Endodermal cell (in vitro differentiated cells): ENCODE data around the gene MBOAT2. TPM values are rescaled to one million over a fixed set of nuclear protein-coding genes. Genes with fewer than 3 reads are reported as not detected.

Experiments used
- DNase-seq: peaks from one replicate; pipeline ENCODE4 v3.0.0-alpha.2; 2017
- H3K27ac ChIP-seq: 2 replicates; pipeline ENCODE4 v1.5.1; 2013; ENCODE audit warnings: mild to moderate bottlenecking, low read depth, low read length, moderate library complexity
- H3K27me3 ChIP-seq: 2 replicates; pipeline ENCODE4 v1.6.1; 2013; ENCODE audit warnings: mild to moderate bottlenecking, low read length, moderate library complexity; ENCODE audit not compliant: insufficient read depth, control insufficient read depth, poor library complexity, severe bottlenecking
- H3K36me3 ChIP-seq: 2 replicates; pipeline ENCODE4 v1.7.0; 2013; ENCODE audit warnings: mild to moderate bottlenecking, low read length, moderate library complexity; ENCODE audit not compliant: control insufficient read depth, insufficient read depth
- H3K4me1 ChIP-seq: one replicate; pipeline ENCODE4 v1.7.0; 2013; ENCODE audit warnings: low read length; ENCODE audit not compliant: control insufficient read depth, insufficient read depth
- H3K4me3 ChIP-seq: 2 replicates; pipeline ENCODE4 v1.5.1; 2013; ENCODE audit warnings: mild to moderate bottlenecking, low read length, moderate library complexity
- H3K9ac ChIP-seq: 2 replicates; pipeline ENCODE4 v1.6.1; 2013; ENCODE audit warnings: mild to moderate bottlenecking, low read length, moderate library complexity; ENCODE audit not compliant: poor library complexity, severe bottlenecking; ENCODE audit errors: extremely low read depth
- H3K9me3 ChIP-seq: 2 replicates; pipeline ENCODE4 v1.6.1; 2013; ENCODE audit warnings: mild to moderate bottlenecking, low read length, moderate library complexity; ENCODE audit not compliant: control insufficient read depth
- H3K27ac Mint-ChIP-seq: 2 replicates; pipeline ENCODE4 v1.8.0; 2020; ENCODE audit warnings: mixed read lengths
- H3K27me3 Mint-ChIP-seq: 2 replicates; pipeline ENCODE4 v1.8.0; 2021; ENCODE audit warnings: mild to moderate bottlenecking, mixed read lengths; ENCODE audit not compliant: insufficient read depth
- H3K36me3 Mint-ChIP-seq: 2 replicates; pipeline ENCODE4 v1.8.0; 2020; ENCODE audit warnings: low read depth, mixed read lengths
- H3K4me1 Mint-ChIP-seq: 2 replicates; pipeline ENCODE4 v1.8.0; 2020; ENCODE audit warnings: mixed read lengths
- H3K4me3 Mint-ChIP-seq: 2 replicates; pipeline ENCODE4 v1.8.0; 2020; ENCODE audit warnings: mild to moderate bottlenecking, moderate library complexity, mixed read lengths
- H3K9me3 Mint-ChIP-seq: 2 replicates; pipeline ENCODE4 v1.8.0; 2020; ENCODE audit warnings: mild to moderate bottlenecking, mixed read lengths
- WGBS, 2 experiments: methylation state at CpG; one replicate each; pipeline versions ENCODE4 v1.1.5 to v1.1.7; 2013; ENCODE audit warnings: missing lambda C conversion rate in 2 of 2, mixed read lengths in 1 of 2; ENCODE audit not compliant: insufficient coverage in 1 of 2, insufficient read length in 1 of 2; 5-methylcytosine and 5-hydroxymethylcytosine counted together
- total RNA-seq, 2 donors: library from RNA; stranded (reverse); fragmentation: NEBNext Ultra II Directional in 1 of 2; extraction: Animal tissue kit (Norgen Biotek cat#: 25700) in 1 of 2; gene quantifications; 2 replicates in 1 of 2; 3 replicates in 1 of 2; pipeline ENCODE4 v1.2.1, GENCODE V29; 2021
- TF ChIP-seq, protein P1 (sequence below): fragments of 200-600 bp; sonication (generic); conservative IDR thresholded peaks from 2 replicates; pipeline ENCODE4 v1.5.0; 2021; ENCODE audit warnings: antibody characterized with exemption, mild to moderate bottlenecking

The MBOAT2 gene
- total RNA-seq, 2 donors from 2014 or later: 45.3 to 51.0 TPM

DNA sequence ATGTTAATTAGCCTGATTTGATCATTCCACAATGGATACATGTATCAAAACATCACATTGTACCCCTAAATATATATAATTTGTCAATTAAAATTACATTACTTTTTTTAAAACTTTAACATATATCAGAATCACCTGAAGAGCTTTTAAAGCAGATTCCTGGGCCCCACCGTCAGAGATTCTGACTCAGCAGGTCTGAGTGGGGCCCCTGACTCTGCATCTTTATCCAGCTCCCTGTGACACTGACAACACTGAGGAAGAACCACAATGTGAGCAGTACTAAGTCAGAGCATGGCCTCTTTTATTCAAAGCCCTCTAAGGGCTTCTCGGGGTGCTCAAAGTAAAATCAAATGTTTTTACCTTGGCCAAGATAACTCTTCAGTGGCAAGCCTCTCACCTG is 175.8 kb downstream of the MBOAT2 start:
- no peaks in the 10 kb centered on the region for H3K27me3 Mint-ChIP-seq
- H3K4me1 ChIP-seq: no peaks in the 10 kb centered on the region
- no peak for DNase-seq
- peaks cover 26% of the 10 kb centered on the region for H3K36me3 ChIP-seq
- WGBS, 2 experiments: 93 to 100% methylated on average over 2 of the region's 2 CpGs
- no peak overlapping the region for H3K4me3 ChIP-seq
- H3K9me3 Mint-ChIP-seq: no peaks in the 10 kb centered on the region
- H3K9ac ChIP-seq: no peak overlapping the region
- no peaks in the 10 kb centered on the region for H3K27me3 ChIP-seq
- peaks cover 9% of the 10 kb centered on the region for H3K4me1 Mint-ChIP-seq
- no peaks in the 10 kb centered on the region for H3K9me3 ChIP-seq
- H3K4me3 Mint-ChIP-seq: no peak overlapping the region
- H3K27ac ChIP-seq: no peak overlapping the region
- H3K36me3 Mint-ChIP-seq: peaks cover 19% of the 10 kb centered on the region
- H3K27ac Mint-ChIP-seq: no peak overlapping the region
- TF ChIP-seq, protein P1, sequence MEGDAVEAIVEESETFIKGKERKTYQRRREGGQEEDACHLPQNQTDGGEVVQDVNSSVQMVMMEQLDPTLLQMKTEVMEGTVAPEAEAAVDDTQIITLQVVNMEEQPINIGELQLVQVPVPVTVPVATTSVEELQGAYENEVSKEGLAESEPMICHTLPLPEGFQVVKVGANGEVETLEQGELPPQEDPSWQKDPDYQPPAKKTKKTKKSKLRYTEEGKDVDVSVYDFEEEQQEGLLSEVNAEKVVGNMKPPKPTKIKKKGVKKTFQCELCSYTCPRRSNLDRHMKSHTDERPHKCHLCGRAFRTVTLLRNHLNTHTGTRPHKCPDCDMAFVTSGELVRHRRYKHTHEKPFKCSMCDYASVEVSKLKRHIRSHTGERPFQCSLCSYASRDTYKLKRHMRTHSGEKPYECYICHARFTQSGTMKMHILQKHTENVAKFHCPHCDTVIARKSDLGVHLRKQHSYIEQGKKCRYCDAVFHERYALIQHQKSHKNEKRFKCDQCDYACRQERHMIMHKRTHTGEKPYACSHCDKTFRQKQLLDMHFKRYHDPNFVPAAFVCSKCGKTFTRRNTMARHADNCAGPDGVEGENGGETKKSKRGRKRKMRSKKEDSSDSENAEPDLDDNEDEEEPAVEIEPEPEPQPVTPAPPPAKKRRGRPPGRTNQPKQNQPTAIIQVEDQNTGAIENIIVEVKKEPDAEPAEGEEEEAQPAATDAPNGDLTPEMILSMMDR: no peak

DNA sequence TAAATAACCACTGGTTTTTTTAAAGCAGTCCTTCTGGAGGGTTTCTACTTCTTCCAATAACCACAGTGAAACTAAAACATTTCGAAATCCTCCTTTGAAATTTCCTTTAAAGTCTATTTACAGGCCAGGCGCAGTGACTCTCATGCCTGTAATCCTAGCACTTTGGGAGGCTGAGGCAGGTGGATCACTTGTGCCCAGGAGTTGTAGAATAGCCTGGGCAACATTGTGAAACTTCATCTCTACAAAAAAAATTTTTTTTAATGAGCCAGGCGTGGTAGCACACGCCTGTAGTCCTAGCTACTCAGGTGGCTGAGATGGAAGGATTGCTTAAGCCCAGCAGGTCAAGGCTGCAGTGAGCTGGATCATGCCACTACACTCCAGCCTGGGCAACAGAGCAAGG is 181.3 kb downstream of the MBOAT2 start:
- no peak overlapping the region for H3K27ac Mint-ChIP-seq
- WGBS, 2 experiments: 93 to 100% methylated on average over 4 of the region's 4 CpGs
- peaks cover 21% of the 10 kb centered on the region for H3K36me3 Mint-ChIP-seq

DNA sequence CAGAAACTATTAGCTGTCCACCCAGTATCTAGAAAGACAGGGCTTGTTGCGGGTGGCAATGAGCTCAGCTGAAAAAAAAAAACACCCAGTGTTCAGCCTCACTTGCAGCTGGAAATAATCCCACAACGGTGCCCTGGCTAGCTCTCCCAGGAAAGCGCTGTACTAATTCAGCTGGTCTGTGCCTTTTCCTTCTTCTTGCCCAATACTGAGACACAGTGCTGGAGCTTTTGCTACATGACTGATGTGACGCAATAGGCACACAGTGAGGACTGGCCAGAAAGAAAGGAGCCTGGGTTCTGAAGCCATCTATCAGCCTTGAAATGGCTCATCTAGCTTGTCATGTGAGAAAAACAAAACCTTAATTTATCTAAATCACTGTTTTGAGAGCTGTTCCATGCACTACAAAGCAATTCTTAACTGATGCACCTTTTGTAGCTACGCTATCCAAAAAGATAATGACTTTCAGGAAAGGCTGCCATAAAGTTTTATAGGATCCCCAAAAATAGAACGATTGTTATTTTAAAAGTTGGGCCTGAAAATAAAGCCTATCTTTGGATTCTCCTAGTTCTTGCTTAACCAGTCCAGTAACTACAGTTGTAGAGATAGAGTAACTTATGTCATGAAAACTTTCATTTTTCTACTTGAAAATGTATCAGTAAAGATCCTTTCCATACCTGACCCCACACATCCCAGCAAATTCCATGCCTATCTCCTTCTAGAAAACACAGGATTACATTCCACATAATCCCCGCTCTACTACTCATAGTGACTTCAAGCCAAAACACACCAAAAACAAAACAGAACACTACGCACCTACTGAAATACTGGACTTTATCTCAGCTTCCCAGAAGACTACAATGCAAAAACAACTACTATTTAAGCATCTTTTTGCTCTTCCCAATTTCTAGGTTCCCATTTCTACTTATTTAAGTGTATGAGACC is 181.9 kb downstream of the MBOAT2 start:
- Mint-ChIP-seq H3K27me3 (no peaks in the 10 kb centered on the region), H3K9me3 (no peaks in the 10 kb centered on the region), H3K4me1 (no peaks in the 10 kb centered on the region), H3K4me3 (no peak overlapping the region), H3K36me3 (peaks cover 18% of the 10 kb centered on the region), H3K27ac (no peak overlapping the region)
- Histone ChIP-seq H3K4me1 (no peaks in the 10 kb centered on the region), H3K27me3 (no peaks in the 10 kb centered on the region), H3K9ac (no peak overlapping the region), H3K9me3 (no peaks in the 10 kb centered on the region), H3K4me3 (no peak overlapping the region), H3K36me3 (peaks cover 46% of the 10 kb centered on the region), H3K27ac (no peak overlapping the region)
- 80 to 83% methylated on average over 7 to 8 of the region's 8 CpGs for WGBS, 2 experiments
- TF ChIP-seq, protein P1: no peak
- DNase-seq: no peak

More for the DNA sequence above, 181.3 kb downstream of the MBOAT2 start:
- Histone ChIP-seq H3K9ac (no peak overlapping the region), H3K27ac (no peak overlapping the region), H3K9me3 (no peaks in the 10 kb centered on the region), H3K36me3 (peaks cover 42% of the 10 kb centered on the region), H3K4me3 (no peak overlapping the region), H3K27me3 (no peaks in the 10 kb centered on the region), H3K4me1 (no peaks in the 10 kb centered on the region)
- Mint-ChIP-seq H3K4me1 (no peaks in the 10 kb centered on the region), H3K9me3 (no peaks in the 10 kb centered on the region), H3K4me3 (no peak overlapping the region), H3K27me3 (no peaks in the 10 kb centered on the region)
- no peak for DNase-seq
- TF ChIP-seq, protein P1: no peak
